ENCODE data around the gene GPX2.

- TF ChIP-seq CTCF (IDR thresholded peaks at IDR 0.05) (no peak), POLR2AphosphoS5 (IDR thresholded peaks at IDR 0.05) (no peak), POLR2A (IDR thresholded peaks at IDR 0.05) (no peak)
These were observed 11.4 kb downstream of the GPX2 start for GRCh38 chr14:64931123-64931522.
